Fibroblast of the aortic adventitia (primary cell): ENCODE measurements around the gene NRXN3. TPM values are rescaled to one million over a fixed set of nuclear protein-coding genes. Genes with fewer than 3 reads are reported as not detected.

Source experiments
- DNase-seq: peaks from one replicate; pipeline ENCODE4 v3.0.0-alpha.2; 2010; ENCODE audit warnings: low read depth
- H3K4me3 ChIP-seq: 2 replicates; pipeline ENCODE4 v1.5.1; 2011; ENCODE audit warnings: low read depth, mild to moderate bottlenecking, control low read depth, low read length, moderate library complexity
- total RNA-seq: library from RNA; depleted of rRNA; stranded (reverse); fragments of >200 nt; gene quantifications from 2 replicates; pipeline ENCODE4 v1.2.3, GENCODE V29; 2012; ENCODE audit warnings: low replicate concordance
- TF ChIP-seq, protein P1 (sequence below): IDR thresholded peaks from 2 replicates; pipeline ENCODE4 v1.5.1; 2011; ENCODE audit warnings: mild to moderate bottlenecking, low read length, control low read depth, inconsistent platforms; ENCODE audit not compliant: insufficient read depth

NRXN3 gene
- total RNA-seq, 1 donor, result 0.18 TPM

GRCh38 chr14:79134361-79134760 lies 964.2 kb downstream of the NRXN3 start:
- TF ChIP-seq, protein P1, sequence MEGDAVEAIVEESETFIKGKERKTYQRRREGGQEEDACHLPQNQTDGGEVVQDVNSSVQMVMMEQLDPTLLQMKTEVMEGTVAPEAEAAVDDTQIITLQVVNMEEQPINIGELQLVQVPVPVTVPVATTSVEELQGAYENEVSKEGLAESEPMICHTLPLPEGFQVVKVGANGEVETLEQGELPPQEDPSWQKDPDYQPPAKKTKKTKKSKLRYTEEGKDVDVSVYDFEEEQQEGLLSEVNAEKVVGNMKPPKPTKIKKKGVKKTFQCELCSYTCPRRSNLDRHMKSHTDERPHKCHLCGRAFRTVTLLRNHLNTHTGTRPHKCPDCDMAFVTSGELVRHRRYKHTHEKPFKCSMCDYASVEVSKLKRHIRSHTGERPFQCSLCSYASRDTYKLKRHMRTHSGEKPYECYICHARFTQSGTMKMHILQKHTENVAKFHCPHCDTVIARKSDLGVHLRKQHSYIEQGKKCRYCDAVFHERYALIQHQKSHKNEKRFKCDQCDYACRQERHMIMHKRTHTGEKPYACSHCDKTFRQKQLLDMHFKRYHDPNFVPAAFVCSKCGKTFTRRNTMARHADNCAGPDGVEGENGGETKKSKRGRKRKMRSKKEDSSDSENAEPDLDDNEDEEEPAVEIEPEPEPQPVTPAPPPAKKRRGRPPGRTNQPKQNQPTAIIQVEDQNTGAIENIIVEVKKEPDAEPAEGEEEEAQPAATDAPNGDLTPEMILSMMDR, result no peak
- DNase-seq, result no peak
- H3K4me3 ChIP-seq, result no peak overlapping the region

- H3K4me3 ChIP-seq, result no peak overlapping the region
- TF ChIP-seq, protein P1, result no peak
- DNase-seq, result no peak
These were observed 966.2 kb downstream of the NRXN3 start for GRCh38 chr14:79136071-79137044.

- no peak for DNase-seq
- no peak overlapping the region for H3K4me3 ChIP-seq
- TF ChIP-seq, protein P1, result no peak
These were observed 966.9 kb downstream of the NRXN3 start for GRCh38 chr14:79137045-79137430.

DNA sequence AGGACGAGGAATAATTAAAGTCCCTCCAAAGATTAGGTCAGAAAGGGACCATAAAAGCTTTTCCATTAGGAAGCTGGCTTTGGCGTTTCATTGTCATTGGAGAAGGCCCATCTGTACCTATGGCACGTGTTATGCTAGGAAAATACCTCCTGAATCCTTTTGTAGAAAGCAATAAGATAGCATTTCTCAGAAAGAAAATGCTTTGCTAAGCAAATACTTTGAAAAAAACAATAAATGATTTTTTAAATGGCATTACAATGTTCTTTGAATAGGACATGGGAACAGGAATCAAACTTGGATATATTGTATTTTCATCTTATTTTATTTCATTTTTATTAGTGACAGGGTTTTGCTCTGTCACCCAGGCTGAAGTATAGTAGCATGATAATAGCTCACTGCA lies 967.7 kb downstream of the NRXN3 start:
- TF ChIP-seq, protein P1, result no peak
- no peak for DNase-seq
- no peak overlapping the region for H3K4me3 ChIP-seq

DNA sequence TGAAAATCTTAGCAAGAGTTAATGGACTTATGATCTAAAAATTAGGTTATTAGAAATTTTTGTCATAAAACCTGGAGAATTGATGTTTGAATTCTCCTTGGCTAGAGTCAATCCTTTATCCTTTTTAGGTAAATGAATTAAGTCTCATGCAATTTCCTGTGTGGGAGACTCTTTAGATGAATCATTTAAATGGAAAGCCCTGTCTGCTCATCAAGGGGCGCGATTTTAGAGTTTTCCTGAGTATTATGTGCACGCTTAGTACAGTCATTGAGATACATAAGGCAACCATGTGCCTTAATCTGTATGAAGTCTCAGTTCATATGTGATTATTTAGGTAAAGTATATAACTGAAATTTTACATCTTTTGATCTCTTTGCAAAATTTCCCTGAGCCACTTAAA lies 974.7 kb downstream of the NRXN3 start:
- no peak for DNase-seq
- no peak overlapping the region for H3K4me3 ChIP-seq
- TF ChIP-seq, protein P1, result no peak

DNA sequence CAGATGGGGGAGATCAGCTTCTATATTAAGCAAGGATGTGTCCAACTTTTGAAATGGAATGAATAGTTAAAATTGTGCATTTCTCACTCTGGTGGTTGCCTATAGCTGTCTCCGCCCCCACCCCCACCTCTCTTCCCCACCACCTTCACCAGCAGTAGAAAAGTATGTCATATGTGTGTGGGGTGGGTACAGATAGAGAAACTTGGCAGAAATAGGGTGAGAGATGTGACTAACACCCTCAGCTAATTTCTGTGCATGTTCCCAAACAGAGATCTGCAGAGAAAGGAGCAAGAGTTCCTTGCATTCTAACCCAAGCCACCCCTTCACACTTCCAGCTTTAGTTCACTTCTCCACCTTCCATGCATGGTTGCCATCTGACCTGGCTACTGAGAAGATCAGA lies 980.1 kb downstream of the NRXN3 start:
- TF ChIP-seq, protein P1, result no peak
- DNase-seq, result no peak
- H3K4me3 ChIP-seq, result no peak overlapping the region
